Aorta (tissue), 5 donors: ENCODE results near the gene FURIN. TPM values are rescaled to one million over a fixed set of nuclear protein-coding genes. Genes with fewer than 3 reads are reported as not detected.
"Not testable (repeated sequence)": the region's sequence is repeated elsewhere in the genome, so short reads cannot be mapped to it uniquely, and the experiment has no call there.

Source experiments
- ATAC-seq: fragments of 200-7000 bp; cut with Tn5 transposase; one replicate; pipeline ENCODE4 v1.9.1; 2022; ENCODE audit warnings: moderate library complexity; ENCODE audit not compliant: low FRiP score
- DNase-seq, 2 donors: peaks; one replicate each; pipeline ENCODE4 v3.0.0-alpha.2; 2020
- H3K27ac ChIP-seq, 2 donors: one replicate each; pipeline ENCODE4 v1.5.1; 2013; ENCODE audit warnings: low read length in 2 of 2, mild to moderate bottlenecking in 2 of 2, moderate library complexity in 2 of 2, control low read depth in 1 of 2, inconsistent platforms in 1 of 2, low read depth in 1 of 2
- H3K27me3 ChIP-seq, 2 donors: one replicate each; pipeline ENCODE4 v1.6.1; 2013; ENCODE audit warnings: control low read depth in 1 of 2, low read length in 1 of 2, mild to moderate bottlenecking in 1 of 2, moderate library complexity in 1 of 2; ENCODE audit not compliant: insufficient read depth in 2 of 2, control insufficient read depth in 1 of 2
- H3K36me3 ChIP-seq, 2 donors: one replicate each; pipeline ENCODE4 v1.6.1; 2013; ENCODE audit warnings: control low read depth in 1 of 2, low read length in 1 of 2, mild to moderate bottlenecking in 1 of 2; ENCODE audit not compliant: insufficient read depth in 2 of 2, control insufficient read depth in 1 of 2
- H3K4me1 ChIP-seq, 2 donors: one replicate each; pipeline ENCODE4 v1.6.1; 2013; ENCODE audit warnings: low read length in 2 of 2, control low read depth in 1 of 2, mild to moderate bottlenecking in 1 of 2, moderate library complexity in 1 of 2; ENCODE audit not compliant: insufficient read depth in 2 of 2, control insufficient read depth in 1 of 2
- H3K4me3 ChIP-seq, 2 donors: one replicate each; pipeline ENCODE4 v1.5.1; 2013; ENCODE audit warnings: low read length in 2 of 2, control low read depth in 1 of 2, mild to moderate bottlenecking in 1 of 2
- H3K9me3 ChIP-seq: one replicate; pipeline ENCODE4 v1.6.1; 2013; ENCODE audit warnings: mild to moderate bottlenecking, low read length; ENCODE audit not compliant: control insufficient read depth
- WGBS, 2 donors: extraction: QIAGEN DNeasy Blood & Tissue Kit; methylation state at CpG; one replicate each; pipeline ENCODE4 v1.1.7; 2013; 5-methylcytosine and 5-hydroxymethylcytosine counted together
- intact Hi-C, 2 donors: fragments of 100-400 bp; cut with DNase I; formaldehyde crosslinking; loops; one replicate each; pipeline versions ENCODE4 v1.14.2 to v1.15.0; 2022
- polyA plus RNA-seq, 2 donors: library from polyadenylated mRNA; stranded (reverse); fragments of 200-250 nt; gene quantifications; one replicate each; pipeline ENCODE4 v1.2.3, GENCODE V29; 2013
- total RNA-seq, 2 donors: library from RNA; stranded (reverse); fragmentation: NEBNext Ultra II Directional; extraction: Animal tissue kit (Norgen Biotek cat#: 25700); gene quantifications; one replicate each; pipeline ENCODE4 v1.2.1, GENCODE V29; 2021
- donor health status: healthy with polysubstance abuse.
- donor health status: Bipolar disorder and iron deficiency.
- donor health status: DM: no; HTN: no; CAD: no.
- donor health status: DM: no; HTN: no; CAD: no.
- donor health status: DM: yes; HTN: yes; CAD: no.

FURIN gene
- total and polyA plus RNA-seq, 4 donors: 20.9 to 65.8 (median 44.1) TPM

- no peak overlapping the region for H3K4me3 ChIP-seq
- intact Hi-C loops: loop anchor here in 1 of 2 donors (5.0 kb wide), 1 partner anchor 37 kb away; no protein-coding TSS in a partner anchor
- 50% methylated on average over 19 of the region's 19 CpGs for WGBS, 2 donors
- H3K4me1 ChIP-seq: no peaks in the 10 kb centered on the region
- DNase-seq: peak in 1 of 2 donors; percentile 64
- ATAC-seq: peak; percentile 31
- no peaks in the 10 kb centered on the region for H3K27me3 ChIP-seq
- no peaks in the 10 kb centered on the region for H3K36me3 ChIP-seq
- H3K27ac ChIP-seq: no peak overlapping the region
- no peaks in the 10 kb centered on the region for H3K9me3 ChIP-seq
Observed at GRCh38 chr15:90839187-90840071, 29.0 kb upstream of the FURIN start.

GRCh38 chr15:90840157-90840855, 28.1 kb upstream of the FURIN start:
- no peaks in the 10 kb centered on the region for H3K9me3 ChIP-seq
- 95 to 98% methylated on average over 18 of the region's 18 CpGs for WGBS, 2 donors
- no peaks in the 10 kb centered on the region for H3K27me3 ChIP-seq
- ATAC-seq (no peak), DNase-seq (no peak)
- intact Hi-C loops: loop anchor here in 1 of 2 donors (5.0 kb wide), 1 partner anchor 38 kb away; no protein-coding TSS in a partner anchor
- H3K27ac ChIP-seq: no peak overlapping the region
- H3K4me3 ChIP-seq: no peak overlapping the region
- H3K4me1 ChIP-seq: no peaks in the 10 kb centered on the region
- H3K36me3 ChIP-seq: no peaks in the 10 kb centered on the region

DNA sequence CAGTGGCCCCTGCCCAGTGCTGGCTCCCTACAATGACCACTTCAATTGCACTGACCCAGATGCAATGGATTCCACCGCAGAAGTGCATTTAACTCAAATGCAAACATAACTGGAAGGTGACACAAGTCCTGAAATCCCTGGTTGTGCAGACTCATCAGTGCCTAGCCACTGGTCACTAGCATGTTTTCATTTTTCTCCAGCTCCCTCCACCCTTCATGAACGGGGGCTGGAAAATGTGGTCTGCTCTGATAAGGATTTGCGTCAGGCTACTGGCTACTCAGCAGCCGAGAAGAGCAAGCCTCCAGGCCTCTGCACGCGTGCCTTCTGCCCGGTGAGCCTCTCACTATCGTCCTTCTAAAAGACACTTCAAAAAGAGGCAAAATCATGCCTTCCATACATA, 27.4 kb upstream of the FURIN start:
- intact Hi-C loops: loop anchor here in 1 of 2 donors (5.0 kb wide), 1 partner anchor 39 kb away; no protein-coding TSS in a partner anchor
- WGBS, 2 donors: 93 to 94% methylated on average over 8 of the region's 8 CpGs
- Histone ChIP-seq H3K27me3 (no peaks in the 10 kb centered on the region), H3K36me3 (no peaks in the 10 kb centered on the region), H3K4me1 (no peaks in the 10 kb centered on the region), H3K4me3 (no peak overlapping the region), H3K27ac (no peak overlapping the region), H3K9me3 (no peaks in the 10 kb centered on the region)
- no peak for ATAC-seq
- DNase-seq: no peak

DNA sequence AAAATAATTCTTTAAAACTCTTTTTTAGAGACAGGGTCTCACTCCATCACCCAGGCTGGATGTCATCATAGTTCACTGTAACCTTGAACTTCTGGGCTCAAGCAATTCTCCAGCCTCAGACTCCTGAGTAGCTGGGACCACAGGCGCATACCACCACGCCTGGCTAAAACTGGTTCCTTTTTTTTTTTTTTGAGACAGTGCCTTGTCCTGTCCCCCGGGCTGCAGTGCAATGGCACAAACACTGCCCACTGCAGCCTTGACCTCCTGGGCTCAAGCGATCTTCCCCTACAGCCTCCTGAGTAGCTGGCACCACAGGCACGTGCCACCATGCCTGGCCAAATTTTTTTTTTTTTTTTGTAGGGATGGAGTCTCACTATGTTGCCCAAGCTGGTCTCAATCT, 23.7 kb upstream of the FURIN start:
- ATAC-seq: no peak
- no peak overlapping the region for H3K4me3 ChIP-seq
- 75 to 81% methylated on average over 5 of the region's 5 CpGs for WGBS, 2 donors
- H3K9me3 ChIP-seq: no peaks in the 10 kb centered on the region
- H3K36me3 ChIP-seq: no peaks in the 10 kb centered on the region
- DNase-seq: no peak
- intact Hi-C loops: loop anchor here in 1 of 2 donors (5.0 kb wide), 1 partner anchor 42 kb away; no protein-coding TSS in a partner anchor
- no peak overlapping the region for H3K27ac ChIP-seq
- H3K4me1 ChIP-seq: no peaks in the 10 kb centered on the region
- H3K27me3 ChIP-seq: no peaks in the 10 kb centered on the region

- ATAC-seq (no peak), DNase-seq (no peak)
- intact Hi-C loops: no loop called here
- no peak overlapping the region for H3K4me3 ChIP-seq
- 64 to 66% methylated on average over 9 of the region's 9 CpGs for WGBS, 2 donors
- no peaks in the 10 kb centered on the region for H3K9me3 ChIP-seq
- H3K27ac ChIP-seq: no peak overlapping the region
- H3K36me3 ChIP-seq: no peaks in the 10 kb centered on the region
- no peaks in the 10 kb centered on the region for H3K4me1 ChIP-seq
- H3K27me3 ChIP-seq: no peaks in the 10 kb centered on the region
Observed at GRCh38 chr15:90845201-90845949, 23.0 kb upstream of the FURIN start.

GRCh38 chr15:90849424-90849823, 19.0 kb upstream of the FURIN start:
- WGBS, 2 donors: 93 to 96% methylated on average over 1 of the region's 1 CpG
- DNase-seq, H3K27me3 ChIP-seq, H3K9me3 ChIP-seq, intact Hi-C loops, H3K27ac ChIP-seq, H3K4me3 ChIP-seq, H3K4me1 ChIP-seq, ATAC-seq, H3K36me3 ChIP-seq: not testable (repeated sequence)

GRCh38 chr15:90851114-90851513, 17.3 kb upstream of the FURIN start:
- no peaks in the 10 kb centered on the region for H3K36me3 ChIP-seq
- no peak overlapping the region for H3K27ac ChIP-seq
- 84 to 85% methylated on average over 6 of the region's 6 CpGs for WGBS, 2 donors
- H3K27me3 ChIP-seq: no peaks in the 10 kb centered on the region
- intact Hi-C loops: no loop called here
- DNase-seq (no peak), ATAC-seq (no peak)
- no peak overlapping the region for H3K4me3 ChIP-seq
- no peaks in the 10 kb centered on the region for H3K9me3 ChIP-seq
- H3K4me1 ChIP-seq: no peaks in the 10 kb centered on the region

GRCh38 chr15:90851940-90852339, 16.4 kb upstream of the FURIN start:
- 83% methylated on average over 5 of the region's 5 CpGs for WGBS, 2 donors
- Histone ChIP-seq H3K4me3 (no peak overlapping the region), H3K4me1 (no peaks in the 10 kb centered on the region), H3K27ac (no peak overlapping the region), H3K27me3 (no peaks in the 10 kb centered on the region), H3K36me3 (no peaks in the 10 kb centered on the region), H3K9me3 (no peaks in the 10 kb centered on the region)
- ATAC-seq (no peak), DNase-seq (no peak)
- intact Hi-C loops: no loop called here
